Left lung (tissue), 10 donors: ENCODE data around the gene SLC25A23. TPM values are rescaled to one million over a fixed set of nuclear protein-coding genes. Genes with fewer than 3 reads are reported as not detected.
A peak's percentile ranks its signal among the peaks of the same experiment; 100 is the strongest.

Source experiments
- ATAC-seq: fragments of 200-7000 bp; cut with Tn5 transposase; one replicate; pipeline ENCODE4 v1.9.1; 2020; ENCODE audit warnings: moderate library complexity
- DNase-seq, 4 donors: peaks; one replicate each; pipeline ENCODE4 v3.0.0-alpha.2; 2013 to 2020
- H3K27ac ChIP-seq, 2 donors: fragments of 200-600 bp; sonication (generic) in 1 of 2; one replicate each; pipeline versions ENCODE4 v1.5.0 to v1.8.0; 2020 to 2021
- H3K27me3 ChIP-seq, 2 donors: fragments of 200-600 bp; sonication (generic) in 1 of 2; one replicate each; pipeline versions ENCODE4 v1.5.0 to v1.8.0; 2020 to 2021
- H3K36me3 ChIP-seq, 2 donors: fragments of 200-600 bp; sonication (generic) in 1 of 2; one replicate each; pipeline versions ENCODE4 v1.5.0 to v1.8.0; 2020 to 2021
- H3K4me1 ChIP-seq, 2 donors: fragments of 200-600 bp; one replicate each; pipeline ENCODE4 v1.8.0; 2021
- H3K4me3 ChIP-seq, 2 donors: fragments of 200-600 bp; sonication (generic) in 1 of 2; one replicate each; pipeline versions ENCODE4 v1.5.0 to v1.8.0; 2020 to 2021; ENCODE audit warnings: mild to moderate bottlenecking in 1 of 2
- H3K9me3 ChIP-seq, 2 donors: fragments of 200-600 bp; sonication (generic) in 1 of 2; one replicate each; pipeline versions ENCODE4 v1.5.0 to v1.8.0; 2020 to 2021
- CTCF ChIP-seq, 2 donors: fragments of 200-600 bp; sonication (generic) in 1 of 2; IDR thresholded peaks; one replicate each; pipeline versions ENCODE4 v1.5.0 to v1.8.0; 2021; ENCODE audit warnings: antibody characterized with exemption in 2 of 2
- intact Hi-C, 2 donors: fragments of 100-400 bp; cut with DNase I; formaldehyde crosslinking; loops; one replicate each; pipeline versions ENCODE4 v1.11.2 to v1.14.2; 2022
- polyA plus RNA-seq, 6 donors: library from polyadenylated mRNA; unstranded; fragments of 120-200 nt; gene quantifications; one replicate each; pipeline ENCODE4 v1.2.1, GENCODE V29; 2013; ENCODE audit not compliant: insufficient read length in 6 of 6
- total RNA-seq, 2 donors: library from RNA; stranded (reverse); fragmentation: NEBNext Ultra II Directional; extraction: Animal tissue kit (Norgen Biotek cat#: 25700); gene quantifications; one replicate each; pipeline ENCODE4 v1.2.1, GENCODE V29; 2021
- donor health status: DM: no; HTN: yes; CAD: no.
- donor health status: DM: no; HTN: no; CAD: no.

Gene SLC25A23
- total and polyA plus RNA-seq, 8 donors: 43.1 to 118 (median 56.1) TPM

GRCh38 chr19:6479836-6480398 lies 20.3 kb upstream of the SLC25A23 start:
- intact Hi-C loops: no loop called here

DNA sequence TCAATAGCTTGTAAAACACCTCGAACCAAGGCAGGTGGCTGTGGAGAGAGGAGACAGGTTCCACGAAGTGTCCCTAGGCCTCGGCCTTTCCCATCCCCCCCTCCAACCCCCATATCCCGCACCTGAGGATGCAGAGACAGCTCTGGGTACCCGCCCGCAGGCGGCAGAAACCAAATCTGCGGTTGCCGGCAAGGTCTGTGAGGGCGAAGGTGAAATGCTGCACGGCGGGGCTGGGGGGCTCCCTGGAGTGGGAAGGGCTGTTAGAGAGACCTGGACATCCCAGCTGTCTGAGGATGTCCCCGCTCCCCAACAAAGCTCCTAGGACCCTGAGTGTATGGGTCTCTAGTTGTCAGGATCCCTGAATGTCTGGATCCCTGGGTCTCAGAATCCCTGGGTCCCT lies 19.2 kb upstream of the SLC25A23 start:
- peaks cover 5 to 27% of the 10 kb centered on the region in 2 donors for H3K27me3 ChIP-seq
- ATAC-seq: no peak
- no peak overlapping the region for H3K27ac ChIP-seq
- H3K4me1 ChIP-seq: peaks cover 0 to 14% of the 10 kb centered on the region in 2 donors
- H3K4me3 ChIP-seq: no peak overlapping the region
- intact Hi-C loops: no loop called here
- TF ChIP-seq CTCF (IDR thresholded peaks at IDR 0.05): no peak
- H3K36me3 ChIP-seq: peaks cover 0 to 27% of the 10 kb centered on the region in 2 donors
- DNase-seq: no peak
- no peaks in the 10 kb centered on the region for H3K9me3 ChIP-seq

More at GRCh38 chr19:6479836-6480398, 20.3 kb upstream of the SLC25A23 start:
- no peak for DNase-seq
- Histone ChIP-seq H3K27ac (no peak overlapping the region), H3K4me3 (no peak overlapping the region), H3K27me3 (peaks cover 5 to 25% of the 10 kb centered on the region in 2 donors), H3K4me1 (peaks cover 0 to 14% of the 10 kb centered on the region in 2 donors), H3K36me3 (peaks cover 0 to 18% of the 10 kb centered on the region in 2 donors), H3K9me3 (no peaks in the 10 kb centered on the region)
- no peak for ATAC-seq
- no peak for TF ChIP-seq CTCF (IDR thresholded peaks at IDR 0.05)

GRCh38 chr19:6476896-6477431 lies 17.4 kb upstream of the SLC25A23 start:
- Histone ChIP-seq H3K27me3 (peaks cover 5 to 27% of the 10 kb centered on the region in 2 donors), H3K4me1 (peaks cover 0 to 8% of the 10 kb centered on the region in 2 donors), H3K4me3 (peak overlapping the region; percentile 9), H3K27ac (no peak overlapping the region), H3K36me3 (peaks cover 0 to 38% of the 10 kb centered on the region in 2 donors), H3K9me3 (no peaks in the 10 kb centered on the region)
- DNase-seq (no peak), ATAC-seq (no peak)
- no peak for TF ChIP-seq CTCF (IDR thresholded peaks at IDR 0.05)
- intact Hi-C loops: no loop called here

DNA sequence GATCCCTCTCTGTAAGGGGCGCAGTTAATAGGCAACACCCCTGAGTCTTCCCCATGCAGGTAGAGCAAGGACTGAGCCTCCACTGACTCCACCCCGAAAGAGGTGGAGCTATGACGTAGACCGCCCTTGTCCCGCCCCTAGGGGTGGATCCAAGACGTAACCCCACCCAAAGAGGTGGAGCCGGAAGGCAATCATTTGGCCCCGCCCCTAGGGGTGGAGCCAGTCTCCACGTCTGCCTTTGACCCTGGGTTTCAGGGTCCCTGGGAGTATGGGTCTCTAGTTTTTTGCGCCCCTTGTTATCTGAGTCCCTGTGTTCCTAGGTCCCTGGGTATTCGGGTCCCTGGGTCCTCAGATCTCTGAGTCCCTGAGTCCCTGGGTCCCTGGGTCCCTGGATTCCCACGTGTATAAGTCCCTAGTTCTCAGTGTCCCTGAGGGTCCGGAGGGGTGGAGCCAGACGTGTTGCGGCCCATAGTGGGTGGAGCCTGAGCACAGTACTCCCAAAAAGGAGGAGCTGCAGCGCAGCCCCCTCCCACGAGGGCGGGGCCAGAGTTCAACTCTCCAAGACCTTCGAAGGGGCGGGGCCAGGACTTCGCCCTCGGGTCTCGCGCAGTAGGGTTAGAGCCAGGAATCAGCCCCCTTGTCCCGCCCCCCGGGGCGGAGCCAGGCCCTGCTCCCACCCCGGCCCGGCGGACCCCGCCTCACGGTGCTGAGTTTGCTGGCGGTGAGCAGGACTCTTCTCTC lies 16.7 kb upstream of the SLC25A23 start:
- peak overlapping the region; percentile 9 for H3K4me3 ChIP-seq
- no peak overlapping the region for H3K27ac ChIP-seq
- peak; percentile 91 for ATAC-seq

More for the DNA sequence above, 16.7 kb upstream of the SLC25A23 start:
- DNase-seq: peak in 3 of 4 donors; percentile 32 to 88 (median 77)
- peaks cover 0 to 5% of the 10 kb centered on the region in 2 donors for H3K4me1 ChIP-seq
- peaks cover 5 to 27% of the 10 kb centered on the region in 2 donors for H3K27me3 ChIP-seq
- peaks cover 0 to 43% of the 10 kb centered on the region in 2 donors for H3K36me3 ChIP-seq
- intact Hi-C loops: no loop called here
- TF ChIP-seq CTCF (IDR thresholded peaks at IDR 0.05): no peak
- H3K9me3 ChIP-seq: no peaks in the 10 kb centered on the region
